Measurements from ENCODE around the gene AQP3.
"Not testable (repeated sequence)": the region's sequence is repeated elsewhere in the genome, so short reads cannot be mapped to it uniquely, and the experiment has no call there.

Gene AQP3

GRCh38 chr9:33418090-33418489, 29.3 kb downstream of the AQP3 start:
- no peak for DNase-seq

GRCh38 chr9:33416996-33417395, 30.4 kb downstream of the AQP3 start:
- no peak for DNase-seq

GRCh38 chr9:33415501-33416038, 31.8 kb downstream of the AQP3 start:
- peak in 30 of 58 donors; percentile 2 to 61 (median 10) for DNase-seq

- no peak for DNase-seq
Measured at GRCh38 chr9:33414889-33415500, 32.4 kb downstream of the AQP3 start.

- no peak for DNase-seq
Measured at GRCh38 chr9:33414268-33414667, 33.1 kb downstream of the AQP3 start.

- DNase-seq = no peak
Measured at GRCh38 chr9:33408087-33408486, 39.3 kb downstream of the AQP3 start.

GRCh38 chr9:33407061-33407460, 40.3 kb downstream of the AQP3 start:
- no peak for DNase-seq

GRCh38 chr9:33404788-33405362, 42.5 kb downstream of the AQP3 start:
- no peak for DNase-seq

GRCh38 chr9:33403941-33404787, 43.2 kb downstream of the AQP3 start:
- DNase-seq = no peak

GRCh38 chr9:33402371-33402770, 45.0 kb downstream of the AQP3 start, which contains the start of gene AQP7:
Gene AQP7, minus strand, starts transcription at chr9:33402568. Its CDS starts 1,306 bp downstream, at chr9:33401262.
- DNase-seq = not testable (repeated sequence)

GRCh38 chr9:33401809-33402208, 45.6 kb downstream of the AQP3 start:
- not testable (repeated sequence) for DNase-seq

GRCh38 chr9:33399047-33399446, 48.3 kb downstream of the AQP3 start:
- not testable (repeated sequence) for DNase-seq

- DNase-seq = not testable (repeated sequence)
Measured at GRCh38 chr9:33397801-33398200, 49.6 kb downstream of the AQP3 start.

- DNase-seq = not testable (repeated sequence)
Measured at GRCh38 chr9:33395159-33395879, 52.1 kb downstream of the AQP3 start.

GRCh38 chr9:33393986-33394385, 53.4 kb downstream of the AQP3 start:
- not testable (repeated sequence) for DNase-seq

GRCh38 chr9:33393581-33393980, 53.8 kb downstream of the AQP3 start:
- no peak for DNase-seq

- DNase-seq = not testable (repeated sequence)
Measured at GRCh38 chr9:33392591-33393021, 54.8 kb downstream of the AQP3 start.

Measured in anterior cingulate cortex (tissue), 58 donors.